Measurements from ENCODE around the gene RILP. TPM values are rescaled to one million over a fixed set of nuclear protein-coding genes. Genes with fewer than 3 reads are reported as not detected.
"Not testable (repeated sequence)": the region's sequence is repeated elsewhere in the genome, so short reads cannot be mapped to it uniquely, and the experiment has no call there.

RILP gene
- total RNA-seq, 4 donors from 2014 or later, result 17.0 to 32.7 (median 19.5) TPM

GRCh38 chr17:1686086-1686485 lies 36.4 kb upstream of the RILP start:
- H3K4me3 ChIP-seq (ENCODE audit: low read depth, poor library complexity, severe bottlenecking), result no peak overlapping the region
- TF ChIP-seq CTCF (IDR thresholded peaks at IDR 0.05) (no peak), POLR2A (IDR thresholded peaks at IDR 0.05) (no peak)
- no peak for DNase-seq (ENCODE audit: low spot score in 2 of 2)
- intact Hi-C loops (cut with DNase I; ENCODE audit: low total_unique reads), result no loop called here
- 71 to 84% methylated on average over 7 of the region's 7 CpGs for WGBS, 2 donors

GRCh38 chr17:1684378-1685189 lies 34.9 kb upstream of the RILP start, which contains the start of gene PRPF8:
PRPF8 (minus strand) TSS chr17:1684867; CDS start chr17:1684571, 296 bp downstream.
- peak within 1 kb of the TSS; percentile 79 for H3K4me3 ChIP-seq (ENCODE audit: low read depth, poor library complexity, severe bottlenecking)
- intact Hi-C loops (cut with DNase I; ENCODE audit: low total_unique reads), result no loop called here
- WGBS, 2 donors, result 0 to 1% methylated on average over 29 to 54 of the region's 72 CpGs
- peak in 1 of 2 donors; percentile 94 for TF ChIP-seq POLR2A (IDR thresholded peaks at IDR 0.05)
- no peak for TF ChIP-seq CTCF (IDR thresholded peaks at IDR 0.05)
- peak; percentile 98 to 100 for DNase-seq (ENCODE audit: low spot score in 2 of 2)

GRCh38 chr17:1683459-1683858 lies 33.8 kb upstream of the RILP start:
- intact Hi-C loops (cut with DNase I; ENCODE audit: low total_unique reads), result no loop called here
- WGBS, 2 donors, result 72 to 74% methylated on average over 5 of the region's 5 CpGs
- TF ChIP-seq CTCF (IDR thresholded peaks at IDR 0.05) (no peak), POLR2A (IDR thresholded peaks at IDR 0.05) (no peak)
- peak overlapping the region; percentile 79 for H3K4me3 ChIP-seq (ENCODE audit: low read depth, poor library complexity, severe bottlenecking)
- DNase-seq (ENCODE audit: low spot score in 2 of 2), result no peak

- TF ChIP-seq CTCF (IDR thresholded peaks at IDR 0.05) (no peak), POLR2A (IDR thresholded peaks at IDR 0.05) (no peak)
- no peak for DNase-seq (ENCODE audit: low spot score in 2 of 2)
- H3K4me3 ChIP-seq (ENCODE audit: low read depth, poor library complexity, severe bottlenecking), result no peak overlapping the region
- intact Hi-C loops (cut with DNase I; ENCODE audit: low total_unique reads), result no loop called here
- 93% methylated on average over 13 of the region's 13 CpGs for WGBS, 2 donors
Observed at GRCh38 chr17:1676401-1676800, 26.7 kb upstream of the RILP start.

GRCh38 chr17:1673041-1673785 lies 23.5 kb upstream of the RILP start:
- no peak overlapping the region for H3K4me3 ChIP-seq (ENCODE audit: low read depth, poor library complexity, severe bottlenecking)
- DNase-seq (ENCODE audit: low spot score in 2 of 2), result no peak
- WGBS, 2 donors, result 82 to 86% methylated on average over 26 of the region's 26 CpGs
- intact Hi-C loops (cut with DNase I; ENCODE audit: low total_unique reads), result no loop called here
- no peak for TF ChIP-seq CTCF (IDR thresholded peaks at IDR 0.05)
- no peak for TF ChIP-seq POLR2A (IDR thresholded peaks at IDR 0.05)

- DNase-seq (ENCODE audit: low spot score in 2 of 2); intact Hi-C loops (cut with DNase I; ENCODE audit: low total_unique reads); H3K4me3 ChIP-seq (ENCODE audit: low read depth, poor library complexity, severe bottlenecking): not testable (repeated sequence)
- WGBS, 2 donors, result 93 to 95% methylated on average over 5 of the region's 5 CpGs
Observed at GRCh38 chr17:1663934-1664333, 14.3 kb upstream of the RILP start.

Measured in lower leg skin (tissue), 4 donors.